ENCODE data around the gene THAP9.
A peak's percentile ranks its signal among the peaks of the same experiment; 100 is the strongest.

THAP9 gene

DNA sequence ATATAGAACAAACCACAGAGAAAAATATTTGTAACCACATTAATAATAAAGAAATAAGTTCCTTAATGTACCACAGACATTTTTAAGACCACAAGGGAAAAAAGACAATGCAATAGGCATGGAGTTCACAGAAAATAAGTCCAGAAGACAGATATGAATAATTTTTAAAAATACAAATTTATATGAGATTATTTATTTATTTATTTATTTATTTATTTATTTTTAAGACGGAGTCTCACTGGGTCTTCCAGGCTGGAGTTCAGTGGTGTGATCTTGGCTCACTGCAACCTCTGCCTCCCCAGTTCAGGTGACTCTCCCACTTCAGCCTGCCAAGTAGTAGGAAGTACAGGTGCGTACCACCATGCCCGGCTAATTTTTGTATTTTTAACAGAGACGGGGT, 53.7 kb downstream of the THAP9 start:
- no peak for TF ChIP-seq EZH2 (IDR thresholded peaks at IDR 0.05; ENCODE audit: borderline replicate concordance, low read depth, low read length, severe bottlenecking)
- TF ChIP-seq CTCF (IDR thresholded peaks at IDR 0.05; ENCODE audit: borderline replicate concordance, extremely low read depth, low read length, poor library complexity, severe bottlenecking), result no peak
- ATAC-seq (ENCODE audit: insufficient read depth, low read depth), result no peak
- H3K36me3 ChIP-seq (ENCODE audit: insufficient read depth, low read length), result peaks cover 65% of the 10 kb centered on the region

GRCh38 chr4:82957045-82957444, 56.5 kb downstream of the THAP9 start:
- no peak overlapping the region for H3K9ac ChIP-seq (ENCODE audit: low read depth, low read length)
- no peak for ATAC-seq (ENCODE audit: insufficient read depth, low read depth)
- H4K20me1 ChIP-seq (ENCODE audit: insufficient read depth, low read length), result no peaks in the 10 kb centered on the region; the same call in 1 of the 2 replicates
- no peaks in the 10 kb centered on the region for H3K27me3 ChIP-seq (ENCODE audit: insufficient read depth, low read length, poor library complexity)
- no peak overlapping the region for H3K4me3 ChIP-seq (ENCODE audit: low read depth in 1 of 2, low read length in 2 of 2)
- peaks cover 77% of the 10 kb centered on the region for H3K36me3 ChIP-seq (ENCODE audit: insufficient read depth, low read length)
- peaks cover 60% of the 10 kb centered on the region for H3K79me2 ChIP-seq (ENCODE audit: insufficient read depth, low read length)
- no peak for DNase-seq
- H3K4me2 ChIP-seq (ENCODE audit: insufficient read depth, low read length), result no peak overlapping the region
- H3K27ac ChIP-seq (ENCODE audit: low read length), result 0 out of 2 replicates have a peak overlapping the region, but pooled peaks have one; percentile 22
- no peaks in the 10 kb centered on the region for H3K4me1 ChIP-seq (ENCODE audit: insufficient read depth, low read length)
- no peak for TF ChIP-seq CTCF (IDR thresholded peaks at IDR 0.05; ENCODE audit: borderline replicate concordance, extremely low read depth, low read length, poor library complexity, severe bottlenecking)
- no peak for TF ChIP-seq EZH2 (IDR thresholded peaks at IDR 0.05; ENCODE audit: borderline replicate concordance, low read depth, low read length, severe bottlenecking)
- no peak overlapping the region for H2AFZ ChIP-seq (ENCODE audit: low read depth, low read length)
- H3K9me3 ChIP-seq (ENCODE audit: insufficient read depth, low read length, severe bottlenecking), result no peaks in the 10 kb centered on the region

More for the DNA sequence above, 53.7 kb downstream of the THAP9 start:
- H3K27me3 ChIP-seq (ENCODE audit: insufficient read depth, low read length, poor library complexity), result no peaks in the 10 kb centered on the region
- no peaks in the 10 kb centered on the region for H3K9me3 ChIP-seq (ENCODE audit: insufficient read depth, low read length, severe bottlenecking)
- no peak for DNase-seq
- no peak overlapping the region for H3K27ac ChIP-seq (ENCODE audit: low read length)
- H3K4me2 ChIP-seq (ENCODE audit: insufficient read depth, low read length), result no peak overlapping the region
- H3K79me2 ChIP-seq (ENCODE audit: insufficient read depth, low read length), result peaks cover 55% of the 10 kb centered on the region
- no peaks in the 10 kb centered on the region; the same call in 1 of the 2 replicates for H4K20me1 ChIP-seq (ENCODE audit: insufficient read depth, low read length)
- H3K4me1 ChIP-seq (ENCODE audit: insufficient read depth, low read length), result no peaks in the 10 kb centered on the region
- no peak overlapping the region for H3K4me3 ChIP-seq (ENCODE audit: low read depth in 1 of 2, low read length in 2 of 2)
- H2AFZ ChIP-seq (ENCODE audit: low read depth, low read length), result no peak overlapping the region
- H3K9ac ChIP-seq (ENCODE audit: low read depth, low read length), result no peak overlapping the region

- no peaks in the 10 kb centered on the region for H3K4me1 ChIP-seq (ENCODE audit: insufficient read depth, low read length)
- H3K9me3 ChIP-seq (ENCODE audit: insufficient read depth, low read length, severe bottlenecking), result no peaks in the 10 kb centered on the region
- ATAC-seq (ENCODE audit: insufficient read depth, low read depth) (no peak), DNase-seq (no peak)
- no peak overlapping the region for H3K4me2 ChIP-seq (ENCODE audit: insufficient read depth, low read length)
- no peak overlapping the region for H3K9ac ChIP-seq (ENCODE audit: low read depth, low read length)
- H3K27ac ChIP-seq (ENCODE audit: low read length), result no peak overlapping the region
- peaks cover 74% of the 10 kb centered on the region for H3K36me3 ChIP-seq (ENCODE audit: insufficient read depth, low read length)
- H2AFZ ChIP-seq (ENCODE audit: low read depth, low read length), result no peak overlapping the region
- H3K79me2 ChIP-seq (ENCODE audit: insufficient read depth, low read length), result peaks cover 24% of the 10 kb centered on the region
- TF ChIP-seq CTCF (IDR thresholded peaks at IDR 0.05; ENCODE audit: borderline replicate concordance, extremely low read depth, low read length, poor library complexity, severe bottlenecking) (no peak), EZH2 (IDR thresholded peaks at IDR 0.05; ENCODE audit: borderline replicate concordance, low read depth, low read length, severe bottlenecking) (no peak)
- no peaks in the 10 kb centered on the region for H4K20me1 ChIP-seq (ENCODE audit: insufficient read depth, low read length)
- H3K4me3 ChIP-seq (ENCODE audit: low read depth in 1 of 2, low read length in 2 of 2), result no peak overlapping the region
- no peaks in the 10 kb centered on the region for H3K27me3 ChIP-seq (ENCODE audit: insufficient read depth, low read length, poor library complexity)
Measured at GRCh38 chr4:82965763-82966162, 65.2 kb downstream of the THAP9 start.

DNA sequence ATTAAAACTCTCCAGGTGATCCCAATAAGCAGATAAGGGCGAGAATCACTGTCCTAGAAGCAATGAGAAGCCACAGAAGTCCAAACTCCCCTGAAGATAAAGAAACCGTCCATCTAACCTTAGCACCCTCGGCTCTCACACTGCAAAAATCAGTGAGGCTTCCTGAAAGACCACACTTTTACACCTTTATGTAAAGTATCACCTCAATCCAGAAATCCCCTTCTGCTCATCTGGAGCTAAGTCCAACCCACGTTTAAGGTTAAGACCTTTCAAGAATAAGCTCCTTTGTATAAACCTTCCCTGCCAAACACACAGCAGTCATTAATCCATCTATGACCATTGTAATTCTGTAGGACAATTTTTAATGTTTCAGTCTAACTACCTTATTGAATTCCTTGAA, 68.4 kb downstream of the THAP9 start:
- Histone ChIP-seq H3K9me3 (ENCODE audit: insufficient read depth, low read length, severe bottlenecking) (no peaks in the 10 kb centered on the region), H3K79me2 (ENCODE audit: insufficient read depth, low read length) (peaks cover 15% of the 10 kb centered on the region; the same call in 1 of the 2 replicates), H3K27me3 (ENCODE audit: insufficient read depth, low read length, poor library complexity) (no peaks in the 10 kb centered on the region), H3K9ac (ENCODE audit: low read depth, low read length) (no peak overlapping the region), H3K27ac (ENCODE audit: low read length) (no peak overlapping the region), H2AFZ (ENCODE audit: low read depth, low read length) (no peak overlapping the region), H3K4me2 (ENCODE audit: insufficient read depth, low read length) (no peak overlapping the region), H3K4me1 (ENCODE audit: insufficient read depth, low read length) (no peaks in the 10 kb centered on the region), H3K36me3 (ENCODE audit: insufficient read depth, low read length) (peaks cover 86% of the 10 kb centered on the region), H4K20me1 (ENCODE audit: insufficient read depth, low read length) (no peaks in the 10 kb centered on the region), H3K4me3 (ENCODE audit: low read depth in 1 of 2, low read length in 2 of 2) (no peak overlapping the region)
- DNase-seq (no peak), ATAC-seq (ENCODE audit: insufficient read depth, low read depth) (no peak)
- TF ChIP-seq CTCF (IDR thresholded peaks at IDR 0.05; ENCODE audit: borderline replicate concordance, extremely low read depth, low read length, poor library complexity, severe bottlenecking) (no peak), EZH2 (IDR thresholded peaks at IDR 0.05; ENCODE audit: borderline replicate concordance, low read depth, low read length, severe bottlenecking) (no peak)

All from DND-41 (cell line).